H9 (cell line): ENCODE results near the gene CXXC5. TPM values are rescaled to one million over a fixed set of nuclear protein-coding genes. Genes with fewer than 3 reads are reported as not detected.

Experiments
- DNase-seq: peaks from one replicate; pipeline ENCODE4 v3.0.0-alpha.2; 2017
- H2AFZ ChIP-seq: one replicate; pipeline ENCODE4 v1.6.1; 2013; ENCODE audit warnings: mild to moderate bottlenecking, low read length, control low read depth, moderate library complexity
- H2AK5ac ChIP-seq: 2 replicates; pipeline ENCODE4 v1.6.1; 2013; ENCODE audit warnings: low read length, control low read depth, mixed read lengths; ENCODE audit not compliant: insufficient read length
- H2BK120ac ChIP-seq: one replicate; pipeline ENCODE4 v1.6.1; 2013; ENCODE audit warnings: low read depth, mild to moderate bottlenecking, low read length, control low read depth, inconsistent platforms; ENCODE audit not compliant: poor library complexity, severe bottlenecking
- H2BK12ac ChIP-seq: 2 replicates; pipeline ENCODE4 v1.6.1; 2013; ENCODE audit warnings: low read length, control low read depth, mixed read lengths, low read depth; ENCODE audit not compliant: insufficient read length
- H2BK15ac ChIP-seq: 2 replicates; pipeline ENCODE4 v1.6.1; 2013; ENCODE audit warnings: low read depth, low read length, control low read depth
- H2BK20ac ChIP-seq: one replicate; pipeline ENCODE4 v1.6.1; 2013; ENCODE audit warnings: low read depth, mild to moderate bottlenecking, low read length, control low read depth, inconsistent platforms; ENCODE audit not compliant: poor library complexity, severe bottlenecking
- H2BK5ac ChIP-seq: 2 replicates; pipeline ENCODE4 v1.6.1; 2013; ENCODE audit warnings: low read length, control low read depth, mixed read lengths; ENCODE audit not compliant: insufficient read length
- H3K14ac ChIP-seq: 2 replicates; pipeline ENCODE4 v1.6.1; 2013; ENCODE audit warnings: low read length, control low read depth; ENCODE audit not compliant: insufficient read depth
- H3K18ac ChIP-seq: 2 replicates; pipeline ENCODE4 v1.6.1; 2013; ENCODE audit warnings: low read depth, mild to moderate bottlenecking, mixed read lengths, low read length, control low read depth; ENCODE audit not compliant: insufficient read length
- H3K23ac ChIP-seq: 2 replicates; pipeline ENCODE4 v1.6.1; 2013; ENCODE audit warnings: low read length, control low read depth, mixed read lengths, low read depth; ENCODE audit not compliant: insufficient read length
- H3K23me2 ChIP-seq: 2 replicates; pipeline ENCODE4 v1.6.1; 2013; ENCODE audit warnings: low read depth, mild to moderate bottlenecking, mixed read lengths, low read length, control low read depth; ENCODE audit not compliant: insufficient read length, poor library complexity, severe bottlenecking
- H3K27ac ChIP-seq: 2 replicates; pipeline ENCODE4 v1.5.1; 2013; ENCODE audit warnings: low read length, control low read depth, mixed read lengths, low read depth; ENCODE audit not compliant: insufficient read length
- H3K27me3 ChIP-seq: 2 replicates; pipeline ENCODE4 v1.6.1; 2013; ENCODE audit warnings: low read length, control low read depth, inconsistent platforms; ENCODE audit not compliant: insufficient read depth
- H3K4ac ChIP-seq: 2 replicates; pipeline ENCODE4 v1.6.1; 2013; ENCODE audit warnings: low read depth, mild to moderate bottlenecking, control low read depth, inconsistent platforms, low read length, moderate library complexity
- H3K4me1 ChIP-seq: 2 replicates; pipeline ENCODE4 v1.6.1; 2013; ENCODE audit warnings: low read length, control low read depth, inconsistent platforms; ENCODE audit not compliant: insufficient read depth
- H3K4me2 ChIP-seq: 2 replicates; pipeline ENCODE4 v1.6.1; 2013; ENCODE audit warnings: low read length, control low read depth, mixed read lengths; ENCODE audit not compliant: insufficient read length, insufficient read depth
- H3K56ac ChIP-seq: 2 replicates; pipeline ENCODE4 v1.6.1; 2013; ENCODE audit warnings: low read depth, mild to moderate bottlenecking, mixed read lengths, low read length, control low read depth; ENCODE audit not compliant: insufficient read length
- H3K79me1 ChIP-seq: 2 replicates; pipeline ENCODE4 v1.6.1; 2013; ENCODE audit warnings: low read depth, mild to moderate bottlenecking, moderate library complexity, low read length, control low read depth, inconsistent platforms; ENCODE audit not compliant: insufficient read depth, poor library complexity, severe bottlenecking
- H3K79me2 ChIP-seq: 2 replicates; pipeline ENCODE4 v1.6.1; 2013; ENCODE audit warnings: low read length, control low read depth, inconsistent platforms; ENCODE audit not compliant: insufficient read depth
- H3K9ac ChIP-seq: 2 replicates; pipeline ENCODE4 v1.6.1; 2013; ENCODE audit warnings: low read length, control low read depth, mixed read lengths; ENCODE audit not compliant: insufficient read length; ENCODE audit errors: extremely low read depth
- H3K9me3 ChIP-seq: one replicate; pipeline ENCODE4 v1.6.1; 2013; ENCODE audit warnings: low read depth, low read length, inconsistent platforms; ENCODE audit not compliant: control insufficient read depth
- H3T11ph ChIP-seq: one replicate; pipeline ENCODE4 v1.6.1; 2013; ENCODE audit warnings: mild to moderate bottlenecking, low read length, control low read depth, inconsistent platforms
- H4K20me1 ChIP-seq: one replicate; pipeline ENCODE4 v1.6.1; 2013; ENCODE audit not compliant: control insufficient read depth, insufficient read length, insufficient read depth
- H4K5ac ChIP-seq: 2 replicates; pipeline ENCODE4 v1.6.1; 2013; ENCODE audit warnings: low read depth, mild to moderate bottlenecking, mixed read lengths, low read length, control low read depth; ENCODE audit not compliant: insufficient read length
- H4K8ac ChIP-seq: replicated peaks from 2 replicates; pipeline ENCODE4 v1.6.1; 2013; ENCODE audit warnings: low read length, control low read depth, mixed read lengths, low read depth; ENCODE audit not compliant: insufficient read length
- H4K91ac ChIP-seq: 2 replicates; pipeline ENCODE4 v1.6.1; 2013; ENCODE audit warnings: low read depth, mild to moderate bottlenecking, moderate library complexity, mixed read lengths, low read length, control low read depth; ENCODE audit not compliant: insufficient read length
- H3K27ac Mint-ChIP-seq, 3 experiments: 2 replicates in 2 of 3; 3 replicates in 1 of 3; pipeline ENCODE4 v1.8.0; 2020 to 2021; ENCODE audit warnings: mixed read lengths in 3 of 3, mild to moderate bottlenecking in 1 of 3, moderate library complexity in 1 of 3
- H3K27me3 Mint-ChIP-seq: 2 replicates; pipeline ENCODE4 v1.8.0; 2021; ENCODE audit warnings: low read depth, mild to moderate bottlenecking, moderate library complexity, mixed read lengths
- H3K36me3 Mint-ChIP-seq, 3 experiments: 2 replicates in 2 of 3; 3 replicates in 1 of 3; pipeline ENCODE4 v1.8.0; 2020 to 2021; ENCODE audit warnings: low read depth in 3 of 3, mixed read lengths in 3 of 3; ENCODE audit not compliant: insufficient read depth in 1 of 3
- H3K4me1 Mint-ChIP-seq, 2 experiments: 2 replicates each; pipeline ENCODE4 v1.8.0; 2020; ENCODE audit warnings: mixed read lengths in 2 of 2
- H3K4me3 Mint-ChIP-seq, 2 experiments: 2 replicates in 1 of 2; 3 replicates in 1 of 2; pipeline ENCODE4 v1.8.0; 2020 to 2021; ENCODE audit warnings: mild to moderate bottlenecking in 2 of 2, mixed read lengths in 2 of 2, moderate library complexity in 1 of 2
- H3K9me3 Mint-ChIP-seq, 2 experiments: 2 replicates in 1 of 2; 3 replicates in 1 of 2; pipeline ENCODE4 v1.8.0; 2020; ENCODE audit warnings: mild to moderate bottlenecking in 2 of 2, mixed read lengths in 2 of 2, moderate library complexity in 1 of 2
- WGBS: extraction: QIAGEN DNeasy Blood & Tissue Kit; methylation state at CpG from one replicate; pipeline ENCODE4 v1.1.7; 2013; ENCODE audit warnings: missing lambda C conversion rate, low lambda C conversion rate, mixed read lengths; ENCODE audit not compliant: insufficient read length; ENCODE audit errors: extremely low coverage; 5-methylcytosine and 5-hydroxymethylcytosine counted together
- total RNA-seq: library from RNA; stranded (reverse); gene quantifications from 2 replicates; pipeline ENCODE4 v1.2.1, GENCODE V29; 2021
- TF ChIP-seq, protein P1 (sequence below): fragments of 200-600 bp; sonication (generic); conservative IDR thresholded peaks from 3 replicates; pipeline ENCODE4 v1.8.0; 2021; ENCODE audit warnings: antibody characterized with exemption, mild to moderate bottlenecking

CXXC5 gene
- total RNA-seq, 1 experiment from 2014 or later = 105 TPM

DNA sequence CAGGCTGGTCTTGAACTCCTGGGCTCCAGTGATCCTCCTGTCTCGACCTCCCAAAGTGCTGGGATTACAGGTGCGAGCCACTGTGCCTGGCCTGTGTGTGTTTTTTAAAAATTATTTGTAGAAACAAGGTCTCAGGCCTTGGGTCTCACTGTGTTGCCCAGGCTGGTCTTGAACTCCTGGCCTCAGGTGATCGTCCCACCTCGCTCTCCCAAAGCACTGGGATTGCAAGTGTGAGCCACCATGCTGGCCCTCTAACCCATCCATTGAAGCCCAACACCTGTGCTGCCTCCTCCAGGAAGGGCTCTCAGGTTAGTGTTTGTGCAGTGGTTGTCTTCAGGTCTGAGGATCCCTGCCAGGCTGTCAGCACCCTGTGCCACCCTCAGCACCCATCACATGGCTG is 56.6 kb downstream of the CXXC5 start:
- TF ChIP-seq, protein P1, sequence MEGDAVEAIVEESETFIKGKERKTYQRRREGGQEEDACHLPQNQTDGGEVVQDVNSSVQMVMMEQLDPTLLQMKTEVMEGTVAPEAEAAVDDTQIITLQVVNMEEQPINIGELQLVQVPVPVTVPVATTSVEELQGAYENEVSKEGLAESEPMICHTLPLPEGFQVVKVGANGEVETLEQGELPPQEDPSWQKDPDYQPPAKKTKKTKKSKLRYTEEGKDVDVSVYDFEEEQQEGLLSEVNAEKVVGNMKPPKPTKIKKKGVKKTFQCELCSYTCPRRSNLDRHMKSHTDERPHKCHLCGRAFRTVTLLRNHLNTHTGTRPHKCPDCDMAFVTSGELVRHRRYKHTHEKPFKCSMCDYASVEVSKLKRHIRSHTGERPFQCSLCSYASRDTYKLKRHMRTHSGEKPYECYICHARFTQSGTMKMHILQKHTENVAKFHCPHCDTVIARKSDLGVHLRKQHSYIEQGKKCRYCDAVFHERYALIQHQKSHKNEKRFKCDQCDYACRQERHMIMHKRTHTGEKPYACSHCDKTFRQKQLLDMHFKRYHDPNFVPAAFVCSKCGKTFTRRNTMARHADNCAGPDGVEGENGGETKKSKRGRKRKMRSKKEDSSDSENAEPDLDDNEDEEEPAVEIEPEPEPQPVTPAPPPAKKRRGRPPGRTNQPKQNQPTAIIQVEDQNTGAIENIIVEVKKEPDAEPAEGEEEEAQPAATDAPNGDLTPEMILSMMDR = no peak
- Histone ChIP-seq H3K9me3 (no peaks in the 10 kb centered on the region), H3K79me1 (no peaks in the 10 kb centered on the region), H3K27ac (no peak overlapping the region), H3K4me1 (peaks cover 19% of the 10 kb centered on the region; the same call in 1 of the 2 replicates), H3K18ac (no peak overlapping the region), H3K4ac (no peak overlapping the region), H2AK5ac (no peak overlapping the region), H3K9ac (no peak overlapping the region), H4K20me1 (no peaks in the 10 kb centered on the region), H3K79me2 (no peaks in the 10 kb centered on the region), H3T11ph (no peak overlapping the region), H2BK12ac (no peak overlapping the region), H2BK5ac (no peak overlapping the region), H3K14ac (no peak overlapping the region), H3K23me2 (no peaks in the 10 kb centered on the region), H3K23ac (no peak overlapping the region), H4K8ac (no peak overlapping the region), H4K5ac (no peak overlapping the region), H2BK120ac (no peak overlapping the region), H2BK15ac (no peak overlapping the region), H2AFZ (no peak overlapping the region), H3K27me3 (no peaks in the 10 kb centered on the region), H3K4me2 (no peak overlapping the region), H3K56ac (no peak overlapping the region), H2BK20ac (no peak overlapping the region), H4K91ac (no peak overlapping the region)
- peaks cover 47 to 54% of the 10 kb centered on the region in 2 experiments for H3K4me1 Mint-ChIP-seq
- no peak overlapping the region for H3K27ac Mint-ChIP-seq
- H3K9me3 Mint-ChIP-seq = no peaks in the 10 kb centered on the region
- no peak for DNase-seq
- peaks cover 30% of the 10 kb centered on the region for H3K27me3 Mint-ChIP-seq
- WGBS = no CpG with 5 or more reads among the region's 4 CpGs
- H3K36me3 Mint-ChIP-seq = peaks cover 0 to 2% (median 0%) of the 10 kb centered on the region in 3 experiments; a peak in 1 of 7 replicates
- no peak overlapping the region for H3K4me3 Mint-ChIP-seq
